Hepatocyte (in vitro differentiated cells): ENCODE measurements around the gene EEF1A2. TPM values are rescaled to one million over a fixed set of nuclear protein-coding genes. Genes with fewer than 3 reads are reported as not detected.
A peak's percentile ranks its signal among the peaks of the same experiment; 100 is the strongest.

Source experiments
- DNase-seq: peaks from one replicate; pipeline ENCODE4 v3.0.0-alpha.2; 2016; ENCODE audit warnings: low spot score
- H2AFZ ChIP-seq: fragments of 200-600 bp; sonication (generic); 2 replicates; pipeline ENCODE4 v1.6.0; 2016; ENCODE audit warnings: antibody characterized with exemption, mild to moderate bottlenecking
- H3K27ac ChIP-seq: fragments of 200-600 bp; sonication (generic); 2 replicates; pipeline ENCODE4 v1.5.1; 2016; ENCODE audit warnings: mild to moderate bottlenecking
- H3K27me3 ChIP-seq: fragments of 200-600 bp; sonication (generic); 2 replicates; pipeline ENCODE4 v1.6.1; 2016
- H3K36me3 ChIP-seq: fragments of 200-600 bp; sonication (generic); replicated peaks from 2 replicates; pipeline ENCODE4 v1.5.1; 2016; ENCODE audit warnings: low read depth; ENCODE audit not compliant: insufficient read depth
- H3K4me1 ChIP-seq: fragments of 200-600 bp; sonication (generic); 2 replicates; pipeline ENCODE4 v1.5.1; 2016; ENCODE audit warnings: mild to moderate bottlenecking, moderate library complexity; ENCODE audit not compliant: insufficient read depth
- H3K4me2 ChIP-seq: fragments of 200-600 bp; sonication (generic); 2 replicates; pipeline ENCODE4 v1.6.0; 2016
- H3K4me3 ChIP-seq: fragments of 200-600 bp; sonication (generic); 2 replicates; pipeline ENCODE4 v1.5.1; 2016; ENCODE audit warnings: mild to moderate bottlenecking
- H3K79me2 ChIP-seq: fragments of 200-600 bp; sonication (generic); 2 replicates; pipeline ENCODE4 v1.6.0; 2017; ENCODE audit warnings: mild to moderate bottlenecking
- H3K9me2 ChIP-seq: fragments of 200-600 bp; sonication (generic); replicated peaks from 2 replicates; pipeline ENCODE4 v1.6.0; 2017; ENCODE audit warnings: mild to moderate bottlenecking; ENCODE audit not compliant: insufficient read depth
- H3K9me3 ChIP-seq: fragments of 200-600 bp; sonication (generic); 2 replicates; pipeline ENCODE4 v1.5.1; 2016; ENCODE audit warnings: low read depth, mild to moderate bottlenecking
- H4K20me1 ChIP-seq: fragments of 200-600 bp; sonication (generic); 2 replicates; pipeline ENCODE4 v1.6.0; 2016; ENCODE audit warnings: mild to moderate bottlenecking; ENCODE audit not compliant: insufficient read depth, poor library complexity, severe bottlenecking
- CTCF ChIP-seq: fragments of 200-600 bp; sonication (generic); IDR thresholded peaks from 2 replicates; pipeline ENCODE4 v1.5.1; 2016; ENCODE audit warnings: antibody characterized with exemption, mild to moderate bottlenecking; ENCODE audit not compliant: poor library complexity
- EZH2 ChIP-seq: fragments of 200-600 bp; sonication (generic); IDR thresholded peaks from 2 replicates; pipeline ENCODE4 v1.6.1; 2016; ENCODE audit warnings: antibody characterized with exemption, mild to moderate bottlenecking, borderline replicate concordance
- EZH2phosphoT487 ChIP-seq: fragments of 200-600 bp; sonication (generic); IDR thresholded peaks from one replicate; pipeline ENCODE4 v1.6.1; 2018; ENCODE audit warnings: antibody characterized with exemption, mild to moderate bottlenecking, low read depth, moderate library complexity; ENCODE audit not compliant: unreplicated experiment, severe bottlenecking
- WGBS: methylation state at CpG from one replicate; pipeline ENCODE4 v1.1.6; 2016; ENCODE audit warnings: low lambda C conversion rate; ENCODE audit errors: missing lambda C conversion rate; 5-methylcytosine and 5-hydroxymethylcytosine counted together
- polyA plus RNA-seq: library from polyadenylated mRNA; unstranded; fragments of >200 nt; fragmentation: Nextera tagmentation; extraction: Ambion mirVana; gene quantifications from 2 replicates; pipeline ENCODE4 v1.2.1, GENCODE V29; 2016
- total RNA-seq: library from RNA; depleted of rRNA; stranded (reverse); fragments of >200 nt; gene quantifications from 2 replicates; pipeline ENCODE4 v1.2.3, GENCODE V29; 2014

Gene EEF1A2
- total and polyA plus RNA-seq, 2 experiments from 2014 or later: 12.0 to 23.5 TPM

- H3K9me2 ChIP-seq: no peaks in the 10 kb centered on the region
- H4K20me1 ChIP-seq: no peaks in the 10 kb centered on the region
- no peaks in the 10 kb centered on the region for H3K36me3 ChIP-seq
- H3K27me3 ChIP-seq: no peaks in the 10 kb centered on the region
- DNase-seq: no peak
- no peaks in the 10 kb centered on the region for H3K9me3 ChIP-seq
- no peak overlapping the region for H3K4me3 ChIP-seq
- H2AFZ ChIP-seq: no peak overlapping the region
- H3K4me2 ChIP-seq: no peak overlapping the region
- no peak overlapping the region for H3K27ac ChIP-seq
- no peaks in the 10 kb centered on the region for H3K79me2 ChIP-seq
- TF ChIP-seq CTCF: no peak
- TF ChIP-seq EZH2: no peak
- TF ChIP-seq EZH2phosphoT487: no peak
- WGBS: 93% methylated on average over 25 of the region's 25 CpGs
- no peaks in the 10 kb centered on the region for H3K4me1 ChIP-seq
These were observed 55.1 kb downstream of the EEF1A2 start for GRCh38 chr20:63443606-63444395.

GRCh38 chr20:63442100-63442493 lies 56.8 kb downstream of the EEF1A2 start:
- Histone ChIP-seq H3K36me3 (no peaks in the 10 kb centered on the region), H3K27ac (no peak overlapping the region), H3K27me3 (no peaks in the 10 kb centered on the region), H3K79me2 (no peaks in the 10 kb centered on the region), H3K4me2 (no peak overlapping the region), H3K4me3 (no peak overlapping the region), H2AFZ (no peak overlapping the region), H3K9me3 (no peaks in the 10 kb centered on the region), H3K9me2 (no peaks in the 10 kb centered on the region), H3K4me1 (no peaks in the 10 kb centered on the region), H4K20me1 (no peaks in the 10 kb centered on the region)
- TF ChIP-seq EZH2: no peak
- TF ChIP-seq CTCF: peak; percentile 31
- peak; percentile 64 for DNase-seq
- 76% methylated on average over 10 of the region's 11 CpGs for whole genome bisulfite sequencing

GRCh38 chr20:63441136-63442099 lies 57.5 kb downstream of the EEF1A2 start:
- Histone ChIP-seq H3K9me2 (no peaks in the 10 kb centered on the region), H3K36me3 (no peaks in the 10 kb centered on the region), H3K4me2 (no peak overlapping the region), H4K20me1 (no peaks in the 10 kb centered on the region), H3K27me3 (no peaks in the 10 kb centered on the region), H3K9me3 (no peaks in the 10 kb centered on the region), H3K4me3 (no peak overlapping the region), H3K27ac (no peak overlapping the region), H2AFZ (no peak overlapping the region), H3K79me2 (no peaks in the 10 kb centered on the region), H3K4me1 (no peaks in the 10 kb centered on the region)
- WGBS: 68% methylated on average over 20 of the region's 22 CpGs
- TF ChIP-seq EZH2phosphoT487 (no peak), CTCF (no peak)
- no peak for DNase-seq
